Cerebellar nuclear complex (tissue), 1 donor: ENCODE data around the gene M1AP.

Experiments
- DNase-seq, 2 experiments: peaks; one replicate each; lab custom pipeline; 2025; lab: John Stamatoyannopoulos, UW

M1AP gene

GRCh38 chr2:74524955-74525716 is 123.0 kb downstream of the M1AP start:
- no peak for DNase-seq

- DNase-seq: no peak
Measured at GRCh38 chr2:74524005-74524404, 124.1 kb downstream of the M1AP start.

DNA sequence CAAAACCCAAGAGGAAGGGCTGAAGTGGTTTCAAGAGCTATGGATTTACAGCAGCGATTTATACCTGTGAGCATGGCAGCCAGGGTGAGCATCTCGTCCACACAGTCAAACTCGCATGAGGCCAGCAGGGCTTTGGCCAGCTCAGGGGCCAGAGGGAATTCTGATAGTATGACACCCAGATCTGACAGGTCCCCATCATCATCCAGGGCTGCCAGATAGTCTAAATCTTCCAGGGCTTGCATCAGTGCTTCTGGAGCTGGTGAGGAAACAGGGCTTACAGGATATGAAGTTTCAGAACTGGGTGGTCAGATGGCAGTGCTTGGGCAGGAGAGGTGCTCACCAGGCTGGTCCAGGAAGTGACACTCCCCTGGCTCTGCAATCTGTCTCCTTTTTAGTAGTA is 125.6 kb downstream of the M1AP start:
- no peak for DNase-seq

DNA sequence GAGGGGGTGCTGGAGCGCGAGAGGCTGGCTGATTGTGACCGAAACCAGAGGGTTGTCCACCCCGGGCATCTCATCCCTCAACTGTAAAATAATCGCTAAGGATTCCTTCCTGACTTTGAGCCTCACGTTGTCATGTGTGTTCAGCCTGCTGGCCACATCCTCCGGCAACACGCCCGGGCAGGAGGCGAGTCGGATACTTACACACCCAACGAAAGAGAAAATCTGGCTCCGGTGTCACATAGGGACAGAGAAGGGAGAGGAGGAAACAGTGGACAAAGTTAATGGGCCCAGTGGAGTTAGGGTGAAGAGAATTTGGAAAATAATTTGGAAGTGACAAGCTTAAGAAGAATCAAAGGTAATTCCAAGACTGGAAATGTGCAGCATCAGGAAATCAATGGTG is 131.5 kb downstream of the M1AP start:
- no peak for DNase-seq

DNA sequence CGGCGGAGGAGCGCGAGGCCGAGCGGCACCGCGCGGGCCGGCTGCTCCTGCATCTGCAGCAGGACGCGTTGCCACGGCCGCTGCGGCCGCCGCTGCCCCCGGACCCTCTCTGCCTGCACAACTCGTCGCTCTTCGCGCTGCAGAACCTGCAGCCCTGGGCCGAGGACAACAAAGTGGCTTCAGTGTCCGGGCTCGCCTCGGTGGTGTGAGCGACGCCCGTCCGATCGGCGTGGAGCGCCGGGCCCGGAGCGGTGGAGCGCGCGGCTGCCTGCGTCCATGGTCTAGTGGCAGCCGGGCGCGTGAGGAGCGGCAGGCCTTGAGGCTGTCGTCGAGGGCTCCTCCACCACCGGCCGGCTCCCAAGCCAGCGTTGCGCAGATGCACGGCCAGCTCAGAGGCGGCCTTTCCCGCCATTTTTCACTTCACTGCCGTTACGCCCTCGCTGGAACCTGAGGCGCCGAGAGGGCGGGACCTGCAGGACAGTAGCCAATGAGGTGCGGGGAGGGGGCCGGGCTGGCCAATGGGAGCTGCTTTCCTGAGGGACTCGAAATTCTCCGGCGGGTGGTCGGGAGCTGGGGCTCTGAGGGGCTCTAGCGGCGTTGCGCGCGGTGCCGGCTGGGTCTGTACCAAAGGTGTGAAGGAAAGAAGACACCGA is 132.0 kb downstream of the M1AP start:
- no peak for DNase-seq

DNA sequence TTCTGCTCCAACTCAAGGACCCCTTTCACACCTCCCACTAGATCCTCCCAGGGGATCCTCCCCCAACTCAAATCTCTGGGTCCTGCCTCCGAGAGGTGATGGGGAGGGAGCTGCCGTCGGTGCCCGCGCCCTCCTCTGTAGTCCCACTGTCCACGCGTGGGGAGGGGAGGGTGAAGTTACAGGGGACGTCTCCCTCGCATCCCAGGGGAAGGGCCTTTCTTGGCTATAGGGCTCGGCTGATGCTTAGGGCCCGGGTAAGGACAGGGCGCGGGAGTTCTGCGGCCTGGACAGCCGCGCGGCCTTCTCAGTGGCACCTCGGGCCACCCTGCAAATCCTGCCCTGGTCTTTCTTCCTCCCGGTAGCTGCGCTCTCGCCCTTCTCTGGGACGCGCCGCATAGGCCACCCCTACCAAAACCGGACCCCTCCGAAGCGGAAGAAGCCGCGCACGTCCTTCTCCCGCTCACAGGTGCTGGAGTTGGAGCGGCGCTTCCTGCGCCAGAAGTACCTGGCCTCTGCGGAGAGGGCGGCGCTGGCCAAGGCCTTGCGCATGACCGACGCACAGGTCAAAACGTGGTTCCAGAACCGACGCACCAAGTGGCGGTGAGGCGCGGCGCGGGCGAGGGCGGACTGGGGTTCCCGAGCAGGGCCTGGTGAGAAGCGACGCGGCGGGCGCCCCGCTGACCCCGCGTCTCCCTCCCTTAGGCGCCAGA is 132.7 kb downstream of the M1AP start:
- DNase-seq: no peak

GRCh38 chr2:74514368-74515270 is 133.5 kb downstream of the M1AP start, which contains the start of gene TLX2:
Gene TLX2 (plus strand): TSS chr2:74514450. CDS start chr2:74514807, 357 bp downstream.
- no peak for DNase-seq

- DNase-seq: no peak
Measured at GRCh38 chr2:74513605-74514367, 134.3 kb downstream of the M1AP start.

DNA sequence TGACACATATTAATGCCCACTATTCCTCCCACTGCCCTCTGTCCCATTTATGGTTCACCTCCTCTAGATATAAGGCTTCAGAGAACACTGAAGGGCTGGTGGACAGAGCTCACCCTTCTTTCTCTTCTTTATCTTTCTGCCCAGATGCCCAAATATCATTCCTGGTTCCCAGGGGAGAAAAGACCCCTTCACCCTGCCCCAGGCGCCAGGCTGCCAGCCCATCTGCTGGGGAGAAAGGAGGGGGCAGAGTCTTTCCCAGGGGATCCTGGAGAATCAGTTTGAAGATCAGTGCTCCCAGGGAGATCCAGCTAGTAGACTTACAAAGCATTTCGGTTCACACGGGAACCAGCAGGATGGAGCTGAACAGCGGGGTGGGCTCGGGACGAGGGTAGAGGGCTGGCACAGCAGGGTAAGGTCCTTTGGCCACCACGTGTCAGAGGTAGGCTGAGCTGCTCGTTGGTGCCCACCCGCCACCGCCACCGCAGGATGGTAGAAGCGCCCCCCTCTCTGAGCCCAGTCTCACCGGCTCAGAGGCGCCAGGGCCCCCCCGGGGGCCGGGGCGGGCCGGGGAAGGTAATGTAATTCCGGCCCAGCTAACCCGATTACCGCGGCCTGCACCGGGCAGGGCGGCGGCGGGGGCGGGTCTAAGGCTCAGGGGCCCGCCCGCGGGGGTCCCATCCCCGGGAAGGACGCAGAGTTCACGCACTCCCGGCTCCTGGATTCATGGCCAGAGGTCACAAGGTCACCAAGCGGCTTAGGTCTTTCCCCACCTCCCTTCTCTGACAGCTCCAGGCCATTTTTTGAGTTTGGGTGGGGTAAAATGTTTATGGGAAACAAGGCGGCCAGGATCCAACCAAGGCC is 135.2 kb downstream of the M1AP start:
- DNase-seq: no peak

GRCh38 chr2:74511104-74511989 is 136.8 kb downstream of the M1AP start:
- DNase-seq: no peak

GRCh38 chr2:74510272-74510671 is 137.9 kb downstream of the M1AP start:
- DNase-seq: no peak

- DNase-seq: no peak
Measured at GRCh38 chr2:74507926-74508520, 140.1 kb downstream of the M1AP start.
